Caco-2 (cell line): ENCODE measurements around the gene MRE11. TPM values are rescaled to one million over a fixed set of nuclear protein-coding genes. Genes with fewer than 3 reads are reported as not detected.
A peak's percentile ranks its signal among the peaks of the same experiment; 100 is the strongest.

Experiments used
- BruUV-seq: library from RNA; stranded (reverse); fragments of 400-500 nt; replicated peaks from 2 replicates; lab custom pipeline; 2021; lab: Mats Ljungman, UMichigan
- CTCF ChIA-PET: fragments of 300-600 bp; sonication (Branson Sonifier 250); formaldehyde crosslinking; loops from one replicate; lab custom pipeline; 2022; ENCODE audit warnings: antibody characterized with exemption; lab: Charles Lee
- POLR2A ChIA-PET: fragments of 300-600 bp; sonication (Branson Sonifier 250); formaldehyde crosslinking; loops from one replicate; lab custom pipeline; 2022; ENCODE audit warnings: antibody characterized with exemption; lab: Charles Lee
- DNase-seq, 2 experiments: peaks; one replicate each; pipeline versions ENCODE4 v3.0.0 to v3.0.0-alpha.2; 2020 to 2022
- H3K27me3 ChIP-seq: replicated peaks from 2 replicates; pipeline ENCODE4 v1.6.0; 2011; ENCODE audit warnings: low read length; ENCODE audit not compliant: control insufficient read depth, insufficient read depth
- H3K36me3 ChIP-seq: 2 replicates; pipeline ENCODE4 v1.5.1; 2011; ENCODE audit warnings: low read length; ENCODE audit not compliant: control insufficient read depth, insufficient read depth
- H3K4me1 ChIP-seq: fragments of 250-450 bp; sonication (Bioruptor Pico); 2 replicates; pipeline ENCODE4 v1.5.1; 2020; ENCODE audit warnings: mild to moderate bottlenecking
- H3K4me3 ChIP-seq: 2 replicates; pipeline ENCODE4 v1.5.1; 2011; ENCODE audit warnings: low read depth, mild to moderate bottlenecking, control low read depth, low read length
- H3K9me3 ChIP-seq: fragments of 250-450 bp; sonication (Bioruptor Pico); 2 replicates; pipeline ENCODE4 v1.5.1; 2020; ENCODE audit warnings: mild to moderate bottlenecking, moderate library complexity
- H3K27ac Mint-ChIP-seq: one replicate; pipeline ENCODE4 v1.8.0; 2022; ENCODE audit warnings: mixed read lengths; ENCODE audit not compliant: unreplicated experiment
- H3K27me3 Mint-ChIP-seq: one replicate; pipeline ENCODE4 v1.8.0; 2022; ENCODE audit warnings: mixed read lengths; ENCODE audit not compliant: insufficient read depth, unreplicated experiment
- H3K36me3 Mint-ChIP-seq: one replicate; pipeline ENCODE4 v1.8.0; 2022; ENCODE audit warnings: mild to moderate bottlenecking, mixed read lengths; ENCODE audit not compliant: insufficient read depth, unreplicated experiment
- H3K4me1 Mint-ChIP-seq: one replicate; pipeline ENCODE4 v1.8.0; 2022; ENCODE audit warnings: low read depth, mixed read lengths; ENCODE audit not compliant: unreplicated experiment
- H3K4me3 Mint-ChIP-seq: one replicate; pipeline ENCODE4 v1.8.0; 2022; ENCODE audit warnings: mild to moderate bottlenecking, moderate library complexity, mixed read lengths; ENCODE audit not compliant: unreplicated experiment
- H3K9me3 Mint-ChIP-seq: one replicate; pipeline ENCODE4 v1.8.0; 2022; ENCODE audit warnings: mixed read lengths; ENCODE audit not compliant: unreplicated experiment
- CTCF ChIP-seq, 2 experiments: fragments of 200-600 bp in 1 of 2; IDR thresholded peaks; 1 replicate in 1 of 2; 2 replicates in 1 of 2; pipeline versions ENCODE4 v1.5.1 to v1.8.0; 2011 to 2022; ENCODE audit warnings: antibody characterized with exemption in 1 of 2, control low read depth in 1 of 2, inconsistent platforms in 1 of 2, low read depth in 1 of 2, low read length in 1 of 2, mild to moderate bottlenecking in 1 of 2, moderate library complexity in 1 of 2; ENCODE audit not compliant: insufficient read depth in 1 of 2, severe bottlenecking in 1 of 2, unreplicated experiment in 1 of 2
- intact Hi-C: fragments of 100-400 bp; cut with micrococcal nuclease; formaldehyde crosslinking; loops from one replicate; pipeline ENCODE4 v1.10.0; 2022; ENCODE audit not compliant: unreplicated experiment
- total RNA-seq: library from RNA; stranded (reverse); gene quantifications from 2 replicates; pipeline ENCODE4 v1.2.3, GENCODE V29; 2022

Gene MRE11
- total RNA-seq, 1 experiment from 2014 or later = 80.0 TPM

DNA sequence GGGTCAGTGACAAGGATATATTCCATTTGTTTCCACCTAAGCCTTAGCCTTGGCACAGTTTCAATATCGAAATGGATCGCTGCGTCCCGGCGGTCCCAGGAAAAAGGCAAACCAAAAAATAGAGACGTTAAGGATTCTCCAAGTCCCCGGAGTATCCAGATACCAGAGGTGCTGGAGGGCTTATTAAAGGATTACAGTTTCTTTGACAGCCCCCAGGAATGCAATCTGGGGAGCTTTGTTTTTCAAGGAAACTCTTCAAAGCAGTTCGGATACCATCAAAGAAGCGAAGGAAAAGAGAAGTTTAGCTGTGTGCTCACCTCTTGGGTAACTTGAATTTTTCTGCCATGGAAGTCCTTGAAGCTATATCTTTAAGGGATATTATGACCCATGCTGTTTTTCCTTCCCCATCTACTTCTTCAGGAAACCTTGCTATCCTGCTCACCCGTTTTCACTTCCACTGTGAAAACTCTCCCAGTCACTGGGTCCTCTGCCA lies 91.8 kb downstream of the MRE11 start:
- Mint-ChIP-seq H3K4me3 (peak overlapping the region; percentile 72), H3K9me3 (no peaks in the 10 kb centered on the region), H3K27ac (no peak overlapping the region), H3K36me3 (no peaks in the 10 kb centered on the region), H3K27me3 (peaks cover 19% of the 10 kb centered on the region), H3K4me1 (peaks cover 18% of the 10 kb centered on the region)
- intact Hi-C loops = loop anchor here (5.0 kb wide), 2 partner anchors 90 to 220 kb away; no protein-coding TSS in a partner anchor
- DNase-seq = no peak
- Histone ChIP-seq H3K9me3 (no peaks in the 10 kb centered on the region), H3K4me3 (peak overlapping the region; percentile 46), H3K27me3 (peaks cover 3% of the 10 kb centered on the region), H3K36me3 (no peaks in the 10 kb centered on the region), H3K4me1 (peaks cover 6% of the 10 kb centered on the region; the same call in 1 of the 2 replicates)
- no peak for TF ChIP-seq CTCF (IDR thresholded peaks at IDR 0.05; ENCODE audit: insufficient read depth in 1 of 2, low read depth in 1 of 2, low read length in 1 of 2, severe bottlenecking in 1 of 2, unreplicated experiment in 1 of 2)
- BruUV-seq = no TSS peak
- ChIA-PET CTCF (interaction anchor here (0.8 to 1.3 kb wide), 3 partner anchors 104 to 506 kb away, joined by 3 to 4 read pairs (median 4); no protein-coding TSS in a partner anchor), POLR2A (no interaction called here)

GRCh38 chr11:94400839-94401772 lies 92.5 kb downstream of the MRE11 start, which contains the start of gene GPR83:
Gene GPR83 (minus strand): TSS chr11:94401419. CDS start chr11:94401247, 172 bp downstream.
- peak; percentile 56 to 65 for DNase-seq
- Mint-ChIP-seq H3K4me3 (peak within 1 kb of the TSS; percentile 72), H3K9me3 (no peaks in the 10 kb centered on the region), H3K27me3 (peaks cover 19% of the 10 kb centered on the region), H3K36me3 (no peaks in the 10 kb centered on the region), H3K4me1 (peaks cover 18% of the 10 kb centered on the region), H3K27ac (peak within 1 kb of the TSS; percentile 0)
- H3K36me3 ChIP-seq = no peaks in the 10 kb centered on the region
- H3K9me3 ChIP-seq = no peaks in the 10 kb centered on the region
- H3K4me3 ChIP-seq = peak within 1 kb of the TSS; percentile 46
- peaks cover 6% of the 10 kb centered on the region; the same call in 1 of the 2 replicates for H3K4me1 ChIP-seq
- ChIA-PET CTCF (interaction anchor here (0.8 to 1.3 kb wide), 3 partner anchors 103 to 505 kb away, joined by 3 to 4 read pairs (median 4); no protein-coding TSS in a partner anchor), POLR2A (no interaction called here)
- no TSS peak for BruUV-seq
- H3K27me3 ChIP-seq = peaks cover 3% of the 10 kb centered on the region
- no peak for TF ChIP-seq CTCF (IDR thresholded peaks at IDR 0.05; ENCODE audit: insufficient read depth in 1 of 2, low read depth in 1 of 2, low read length in 1 of 2, severe bottlenecking in 1 of 2, unreplicated experiment in 1 of 2)
- intact Hi-C loops = loop anchor here (5.0 kb wide), 2 partner anchors 89 to 219 kb away; no protein-coding TSS in a partner anchor

GRCh38 chr11:94400457-94400838 lies 93.2 kb downstream of the MRE11 start:
- POLR2A ChIA-PET = no interaction called here
- no peak for TF ChIP-seq CTCF (IDR thresholded peaks at IDR 0.05; ENCODE audit: insufficient read depth in 1 of 2, low read depth in 1 of 2, low read length in 1 of 2, severe bottlenecking in 1 of 2, unreplicated experiment in 1 of 2)

More at GRCh38 chr11:94400457-94400838, 93.2 kb downstream of the MRE11 start:
- no peaks in the 10 kb centered on the region for H3K36me3 Mint-ChIP-seq
- H3K4me1 Mint-ChIP-seq = peaks cover 18% of the 10 kb centered on the region
- no peaks in the 10 kb centered on the region for H3K9me3 ChIP-seq
- no peaks in the 10 kb centered on the region for H3K36me3 ChIP-seq
- H3K4me1 ChIP-seq = peaks cover 6% of the 10 kb centered on the region; the same call in 1 of the 2 replicates
- H3K4me3 Mint-ChIP-seq = peak overlapping the region; percentile 72
- peaks cover 19% of the 10 kb centered on the region for H3K27me3 Mint-ChIP-seq
- no TSS peak for BruUV-seq
- intact Hi-C loops = loop anchor here (5.0 kb wide), 2 partner anchors 88 to 218 kb away; no protein-coding TSS in a partner anchor
- peak overlapping the region; percentile 46; the same call in 1 of the 2 replicates for H3K4me3 ChIP-seq
- peaks cover 3% of the 10 kb centered on the region for H3K27me3 ChIP-seq
- CTCF ChIA-PET = no interaction called here
- DNase-seq = no peak
- H3K27ac Mint-ChIP-seq = peak overlapping the region; percentile 0
- H3K9me3 Mint-ChIP-seq = no peaks in the 10 kb centered on the region
